PC-9 (cell line): ENCODE results near the gene SERPINB13. TPM values are rescaled to one million over a fixed set of nuclear protein-coding genes. Genes with fewer than 3 reads are reported as not detected.

Experiments used
- Bru-seq: library from RNA; stranded (reverse); fragments of 400-500 nt; gene quantifications from one replicate; lab custom pipeline; 2021; lab: Mats Ljungman, UMichigan
- BruChase-seq, 2 experiments: library from RNA; stranded (reverse); fragments of 400-500 nt; gene quantifications; one replicate each; lab custom pipeline; 2021; lab: Mats Ljungman, UMichigan
- BruUV-seq: library from RNA; stranded (reverse); fragments of 400-500 nt; replicated peaks from 2 replicates; lab custom pipeline; 2021; lab: Mats Ljungman, UMichigan
- CTCF ChIA-PET: fragments of 300-600 bp; sonication (Branson Sonifier 250); formaldehyde crosslinking; loops from one replicate; lab custom pipeline; 2022; ENCODE audit warnings: antibody characterized with exemption; lab: Charles Lee
- POLR2A ChIA-PET: fragments of 300-600 bp; sonication (Branson Sonifier 250); formaldehyde crosslinking; loops from one replicate; lab custom pipeline; 2022; ENCODE audit warnings: antibody characterized with exemption; ENCODE audit not compliant: unreplicated experiment; lab: Charles Lee
- DNase-seq, 2 experiments: peaks; one replicate each; pipeline versions ENCODE4 v3.0.0 to v3.0.0-alpha.2; 2015 to 2022; ENCODE audit warnings: mixed read lengths in 1 of 2
- H2AFZ ChIP-seq: fragments of 200-600 bp; sonication (generic); 2 replicates; pipeline ENCODE4 v1.8.1; 2017; ENCODE audit warnings: antibody characterized with exemption
- H3F3A ChIP-seq: fragments of 200-600 bp; sonication (generic); 2 replicates; pipeline ENCODE4 v1.8.1; 2017; ENCODE audit warnings: antibody characterized with exemption, mild to moderate bottlenecking, low read depth; ENCODE audit not compliant: insufficient read depth
- H3K27ac ChIP-seq: fragments of 200-600 bp; sonication (generic); 2 replicates; pipeline ENCODE4 v1.6.1; 2016; ENCODE audit warnings: mixed run types
- H3K27me3 ChIP-seq: fragments of 200-600 bp; sonication (generic); 2 replicates; pipeline ENCODE4 v1.6.1; 2016; ENCODE audit warnings: low read depth, mixed run types; ENCODE audit not compliant: insufficient read depth
- H3K36me3 ChIP-seq: fragments of 200-600 bp; sonication (generic); 2 replicates; pipeline ENCODE4 v1.6.1; 2016; ENCODE audit warnings: low read depth, mixed run types
- H3K4me1 ChIP-seq: fragments of 200-600 bp; sonication (generic); replicated peaks from 2 replicates; pipeline ENCODE4 v1.6.1; 2016; ENCODE audit warnings: mixed run types; ENCODE audit not compliant: insufficient read depth
- H3K4me2 ChIP-seq: fragments of 200-600 bp; sonication (generic); 2 replicates; pipeline ENCODE4 v1.6.1; 2017; ENCODE audit warnings: mixed run types
- H3K4me3 ChIP-seq: fragments of 200-600 bp; sonication (generic); 2 replicates; pipeline ENCODE4 v1.6.1; 2016; ENCODE audit warnings: mixed run types
- H3K79me2 ChIP-seq: fragments of 200-600 bp; sonication (generic); 2 replicates; pipeline ENCODE4 v1.6.1; 2017; ENCODE audit warnings: low read depth, mixed run types
- H3K9me2 ChIP-seq: fragments of 200-600 bp; sonication (generic); 2 replicates; pipeline ENCODE4 v1.8.1; 2017; ENCODE audit warnings: mild to moderate bottlenecking; ENCODE audit not compliant: insufficient read depth
- H3K9me3 ChIP-seq: fragments of 200-600 bp; sonication (generic); 2 replicates; pipeline ENCODE4 v1.8.1; 2016; ENCODE audit warnings: low read depth; ENCODE audit not compliant: insufficient read depth
- H4K20me1 ChIP-seq: fragments of 200-600 bp; sonication (generic); 2 replicates; pipeline ENCODE4 v1.8.1; 2017; ENCODE audit not compliant: insufficient read depth
- CTCF ChIP-seq: fragments of 200-600 bp; sonication (generic); conservative IDR thresholded peaks from 2 replicates; pipeline ENCODE4 v1.6.1; 2017; ENCODE audit warnings: mixed run types, antibody characterized with exemption, mild to moderate bottlenecking, moderate library complexity
- EZH2 ChIP-seq: fragments of 200-600 bp; sonication (generic); IDR thresholded peaks from 2 replicates; pipeline ENCODE4 v1.8.0; 2017; ENCODE audit warnings: antibody characterized with exemption, low read depth
- intact Hi-C: fragments of 100-400 bp; cut with micrococcal nuclease; formaldehyde crosslinking; loops from one replicate; pipeline ENCODE4 v1.10.0; 2022; ENCODE audit not compliant: unreplicated experiment
- long read RNA-seq: library from polyadenylated mRNA; stranded (forward); transcript quantifications from one replicate; pipeline ENCODE4 v2.0.0, GENCODE V29; 2022
- total RNA-seq: library from RNA; stranded (reverse); gene quantifications from 2 replicates; pipeline ENCODE4 v1.2.3, GENCODE V29; 2021

Gene SERPINB13
- total RNA-seq (not detected in 2 replicates), Bru-seq, nascent RNA (not detected), BruChase-seq, experiment 1, labeled RNA remaining after a 2-hour chase (not detected), BruChase-seq, experiment 2, labeled RNA remaining after a 6-hour chase (not detected)
- long read RNA-seq: 0 reads

GRCh38 chr18:63586966-63587365 is at the start of gene SERPINB13:
TSS of gene SERPINB13 (plus strand) at chr18:63587343. CDS start at chr18:63588668, 1,325 bp downstream.
- intact Hi-C loops: no loop called here
- Histone ChIP-seq H3K27ac (no peak within 1 kb of the TSS), H3K9me2 (no peaks in the 10 kb centered on the region), H3K36me3 (no peaks in the 10 kb centered on the region), H3K4me1 (0 out of 2 replicates have a peak, but pooled peaks cover 2% of the 10 kb centered on the region), H3K79me2 (no peaks in the 10 kb centered on the region), H3K4me3 (no peak within 1 kb of the TSS), H4K20me1 (no peaks in the 10 kb centered on the region), H3K9me3 (0 out of 2 replicates have a peak, but pooled peaks cover 6% of the 10 kb centered on the region), H3F3A (no peaks in the 10 kb centered on the region), H2AFZ (no peak within 1 kb of the TSS), H3K4me2 (no peak within 1 kb of the TSS), H3K27me3 (no peaks in the 10 kb centered on the region)
- ChIA-PET CTCF (no interaction called here), POLR2A (interaction anchor here (0.7 kb wide), 1 partner anchor 79 kb away, joined by 4 read pairs; no protein-coding TSS in a partner anchor)
- no TSS peak for BruUV-seq
- TF ChIP-seq EZH2: no peak
- no peak for TF ChIP-seq CTCF
- no peak for DNase-seq

GRCh38 chr18:63539904-63540510 is 47.1 kb upstream of the SERPINB13 start:
- CTCF ChIA-PET: interaction anchor here (0.5 to 0.6 kb wide), 2 partner anchors 26 to 336 kb away, joined by 3 to 11 read pairs; no protein-coding TSS in a partner anchor
- no TSS peak for BruUV-seq
- H3K79me2 ChIP-seq: no peaks in the 10 kb centered on the region

GRCh38 chr18:63542069-63542468 is 45.1 kb upstream of the SERPINB13 start, which contains the start of gene SERPINB12:
TSS of gene SERPINB12 (plus strand) at chr18:63542369. CDS start at chr18:63556160, 13,791 bp downstream.
- no peaks in the 10 kb centered on the region for H3F3A ChIP-seq
- ChIA-PET CTCF (no interaction called here), POLR2A (no interaction called here)
- TF ChIP-seq CTCF (no peak), EZH2 (no peak)
- no peak within 1 kb of the TSS for H3K4me2 ChIP-seq
- H3K79me2 ChIP-seq: no peaks in the 10 kb centered on the region
- no peaks in the 10 kb centered on the region for H3K9me3 ChIP-seq
- no peaks in the 10 kb centered on the region for H4K20me1 ChIP-seq
- H3K36me3 ChIP-seq: no peaks in the 10 kb centered on the region
- BruUV-seq: no TSS peak
- intact Hi-C loops: no loop called here
- no peak within 1 kb of the TSS for H3K4me3 ChIP-seq
- no peaks in the 10 kb centered on the region for H3K9me2 ChIP-seq
- H2AFZ ChIP-seq: no peak within 1 kb of the TSS
- no peak within 1 kb of the TSS for H3K27ac ChIP-seq
- no peak for DNase-seq
- no peaks in the 10 kb centered on the region for H3K27me3 ChIP-seq
- H3K4me1 ChIP-seq: peaks cover 8% of the 10 kb centered on the region; the same call in 1 of the 2 replicates

More at GRCh38 chr18:63539904-63540510, 47.1 kb upstream of the SERPINB13 start:
- H2AFZ ChIP-seq: no peak overlapping the region
- H4K20me1 ChIP-seq: no peaks in the 10 kb centered on the region
- H3K36me3 ChIP-seq: no peaks in the 10 kb centered on the region
- intact Hi-C loops: no loop called here
- H3K27me3 ChIP-seq: no peaks in the 10 kb centered on the region
- H3K9me3 ChIP-seq: no peaks in the 10 kb centered on the region
- DNase-seq: peak in 1 of 2 experiments; percentile 40
- H3K4me3 ChIP-seq: no peak overlapping the region
- POLR2A ChIA-PET: interaction anchor here (0.7 kb wide), 1 partner anchor 547 kb away, joined by 8 read pairs; no protein-coding TSS in a partner anchor
- no peak for TF ChIP-seq CTCF
- no peak for TF ChIP-seq EZH2
- peaks cover 8% of the 10 kb centered on the region; the same call in 1 of the 2 replicates for H3K4me1 ChIP-seq
- no peak overlapping the region for H3K27ac ChIP-seq
- no peaks in the 10 kb centered on the region for H3K9me2 ChIP-seq
- H3K4me2 ChIP-seq: peak overlapping the region; percentile 17; the same call in 1 of the 2 replicates
- H3F3A ChIP-seq: no peaks in the 10 kb centered on the region
